CD4-positive, alpha-beta T cell treated with Interleukin-4 for 4 hours (primary cell): Measurements from ENCODE around the gene GABRB1.

Experiments
- DNase-seq: peaks from one replicate; pipeline ENCODE4 v3.0.0-alpha.2; 2020

Gene GABRB1

GRCh38 chr4:47413521-47413920 lies 382.2 kb downstream of the GABRB1 start:
- no peak for DNase-seq

- DNase-seq: no peak
Measured at GRCh38 chr4:47415719-47416118, 384.4 kb downstream of the GABRB1 start.

- DNase-seq: no peak
Measured at GRCh38 chr4:47418147-47418546, 386.8 kb downstream of the GABRB1 start.

- DNase-seq: no peak
Measured at GRCh38 chr4:47419296-47419695, 387.9 kb downstream of the GABRB1 start.

GRCh38 chr4:47425628-47426027 lies 394.3 kb downstream of the GABRB1 start:
- no peak for DNase-seq

GRCh38 chr4:47427935-47428334 lies 396.6 kb downstream of the GABRB1 start:
- DNase-seq: no peak

- DNase-seq: no peak
Measured at GRCh38 chr4:47432749-47433148, 401.4 kb downstream of the GABRB1 start.

GRCh38 chr4:47434931-47435330 lies 403.6 kb downstream of the GABRB1 start:
- DNase-seq: no peak

- no peak for DNase-seq
Measured at GRCh38 chr4:47442980-47443379, 411.6 kb downstream of the GABRB1 start.

- no peak for DNase-seq
Measured at GRCh38 chr4:47444031-47444430, 412.7 kb downstream of the GABRB1 start.

- no peak for DNase-seq
Measured at GRCh38 chr4:47451657-47452056, 420.3 kb downstream of the GABRB1 start.

- DNase-seq: no peak
Measured at GRCh38 chr4:47462799-47463234, 431.4 kb downstream of the GABRB1 start.

GRCh38 chr4:47463235-47463956 lies 432.0 kb downstream of the GABRB1 start, which contains the start of gene COMMD8:
COMMD8 (minus strand) TSS chr4:47463702; CDS start chr4:47463651, 51 bp downstream.
- peak; percentile 98 for DNase-seq

- DNase-seq: no peak
Measured at GRCh38 chr4:47465004-47465403, 433.6 kb downstream of the GABRB1 start.

- DNase-seq: no peak
Measured at GRCh38 chr4:47466056-47466785, 434.9 kb downstream of the GABRB1 start.

- no peak for DNase-seq
Measured at GRCh38 chr4:47468706-47469365, 437.5 kb downstream of the GABRB1 start.

GRCh38 chr4:47469951-47470350 lies 438.6 kb downstream of the GABRB1 start:
- DNase-seq: no peak

- DNase-seq: no peak
Measured at GRCh38 chr4:47471064-47471463, 439.7 kb downstream of the GABRB1 start.

- DNase-seq: no peak
Measured at GRCh38 chr4:47471591-47471990, 440.2 kb downstream of the GABRB1 start.

- no peak for DNase-seq
Measured at GRCh38 chr4:47473141-47473750, 441.9 kb downstream of the GABRB1 start.

GRCh38 chr4:47474799-47475198 lies 443.4 kb downstream of the GABRB1 start:
- no peak for DNase-seq

- DNase-seq: no peak
Measured at GRCh38 chr4:47475411-47475810, 444.0 kb downstream of the GABRB1 start.
